ENCODE measurements around the gene MAP2K6. TPM values are rescaled to one million over a fixed set of nuclear protein-coding genes. Genes with fewer than 3 reads are reported as not detected.

MAP2K6 gene
- total RNA-seq, 2 experiments from 2014 or later, result 5.3 to 6.9 TPM

DNA sequence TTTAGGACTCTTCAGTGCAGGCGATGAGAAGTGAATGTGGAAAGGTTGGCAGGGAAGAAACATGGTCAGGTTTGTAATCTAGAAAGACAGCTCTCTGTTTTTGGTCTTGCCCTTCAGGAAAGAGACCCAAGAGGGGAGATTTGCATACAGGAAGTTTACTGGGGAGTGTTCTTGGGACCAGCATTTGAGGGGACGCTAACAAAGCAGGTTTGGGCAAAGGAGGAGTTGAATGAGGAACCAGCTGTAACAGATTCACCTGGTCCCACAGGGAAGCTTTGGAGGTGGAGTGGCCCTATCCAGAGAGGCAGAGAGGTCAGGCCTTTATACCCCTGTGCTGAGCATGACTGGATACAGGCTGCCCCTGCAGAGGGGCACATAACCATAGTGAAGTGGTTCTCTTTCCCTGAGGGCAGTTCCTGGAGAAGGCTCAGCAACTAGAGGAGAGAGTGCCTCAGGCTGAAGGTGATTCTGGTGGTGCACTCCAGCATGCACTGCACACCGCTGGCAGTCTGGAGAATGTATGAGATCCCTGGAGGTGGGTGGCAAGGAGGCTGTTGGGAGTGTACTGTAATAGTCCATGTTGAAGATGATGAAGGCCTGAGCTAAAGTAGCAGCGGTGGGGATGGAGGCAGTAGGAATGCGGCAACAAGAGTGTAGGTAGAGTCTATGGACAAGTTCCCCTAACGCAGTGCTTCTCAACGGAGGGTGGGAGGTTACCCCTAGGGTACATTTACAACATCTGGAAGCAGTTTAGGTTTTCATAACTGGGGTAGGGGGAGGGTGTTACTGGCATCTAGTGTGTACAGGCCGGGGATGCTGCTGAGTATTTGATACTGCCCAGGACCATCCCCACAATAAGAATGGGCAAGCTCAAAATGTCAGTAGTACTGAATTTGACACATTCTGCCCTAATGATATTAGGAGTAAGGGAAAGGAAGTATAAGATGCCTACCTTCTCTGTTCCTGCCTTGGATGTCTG is 37.2 kb downstream of the MAP2K6 start:
- Mint-ChIP-seq H3K36me3 (ENCODE audit: low read depth) (no peaks in the 10 kb centered on the region), H3K4me3 (no peak overlapping the region), H3K9me3 (no peaks in the 10 kb centered on the region), H3K27me3 (no peaks in the 10 kb centered on the region), H3K27ac (no peak overlapping the region), H3K4me1 (peaks cover 3% of the 10 kb centered on the region)
- ChIA-PET CTCF (no interaction called here), POLR2A (no interaction called here)
- no peak for DNase-seq

DNA sequence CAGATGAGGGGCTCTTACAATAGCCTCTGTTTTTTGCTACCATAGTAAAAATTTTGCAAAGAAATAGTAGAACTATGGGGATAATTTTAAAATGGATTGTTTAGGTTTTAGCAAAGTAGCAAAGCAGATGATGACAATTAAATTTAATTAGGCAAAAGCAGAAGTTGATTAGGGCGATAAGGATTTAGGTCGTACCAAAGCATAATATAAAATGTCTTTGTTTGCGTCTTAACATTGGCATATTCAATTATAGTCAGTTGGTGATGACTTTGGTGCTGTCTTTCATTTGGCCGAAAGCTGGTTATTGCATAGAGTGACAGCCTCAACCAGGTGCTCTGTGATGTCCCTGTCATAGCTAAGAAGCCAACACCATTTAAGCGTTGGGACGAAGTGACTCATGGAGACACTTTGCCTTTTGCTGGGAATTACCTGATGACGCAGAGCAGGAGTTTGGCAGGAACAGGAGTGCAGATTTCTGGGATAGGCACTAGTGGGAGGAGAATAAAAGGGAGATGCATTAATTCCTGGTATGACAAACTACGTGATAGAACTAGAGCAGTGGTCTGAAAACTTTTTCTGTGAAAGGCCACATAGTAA is 38.3 kb downstream of the MAP2K6 start:
- Mint-ChIP-seq H3K27me3 (no peaks in the 10 kb centered on the region), H3K36me3 (ENCODE audit: low read depth) (no peaks in the 10 kb centered on the region), H3K4me1 (peaks cover 4% of the 10 kb centered on the region), H3K4me3 (no peak overlapping the region), H3K9me3 (no peaks in the 10 kb centered on the region), H3K27ac (no peak overlapping the region)
- DNase-seq, result no peak
- ChIA-PET CTCF (no interaction called here), POLR2A (no interaction called here)

DNA sequence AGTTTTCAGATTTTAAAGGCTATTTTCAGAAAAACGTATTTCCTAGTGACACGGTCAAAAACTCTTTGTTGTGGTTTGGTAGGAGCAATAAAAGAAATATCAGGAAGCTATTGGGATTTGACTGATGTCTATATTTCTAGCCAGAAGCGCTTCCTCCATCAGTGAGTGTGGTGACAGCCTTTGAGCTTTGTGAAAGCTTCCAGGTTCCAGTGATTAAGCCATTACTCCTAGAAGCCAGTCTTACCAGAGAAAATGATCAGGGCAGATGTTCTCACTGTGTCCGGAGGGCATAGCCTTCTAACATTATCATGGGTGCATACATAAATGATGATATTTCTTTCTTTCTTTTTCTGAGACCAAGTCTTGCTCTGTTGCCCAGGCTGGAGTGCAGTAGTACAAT is 39.6 kb downstream of the MAP2K6 start:
- POLR2A ChIA-PET, result no interaction called here
- CTCF ChIA-PET, result no interaction called here

DNA sequence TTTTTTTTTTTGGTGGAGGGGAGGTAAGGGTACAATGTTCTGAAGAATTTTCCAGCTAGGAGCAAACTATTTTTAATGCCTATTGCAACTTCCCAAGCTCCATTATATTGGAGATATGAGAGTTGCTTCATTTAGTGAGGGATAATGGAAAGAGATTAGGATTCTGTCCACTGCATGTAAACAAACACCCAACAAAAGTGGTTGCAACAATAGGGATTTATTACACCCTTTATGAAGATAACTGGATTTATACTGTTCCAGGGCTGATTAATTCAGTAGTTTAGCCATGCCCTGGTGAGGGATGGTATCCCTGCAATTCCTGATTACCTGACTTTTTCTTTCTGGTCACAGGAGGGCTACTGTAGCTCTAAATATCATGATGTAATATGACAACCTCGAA is 40.5 kb downstream of the MAP2K6 start:
- Mint-ChIP-seq H3K36me3 (ENCODE audit: low read depth) (no peaks in the 10 kb centered on the region), H3K27ac (no peak overlapping the region), H3K4me3 (no peak overlapping the region), H3K9me3 (no peaks in the 10 kb centered on the region), H3K27me3 (no peaks in the 10 kb centered on the region), H3K4me1 (peaks cover 7% of the 10 kb centered on the region)
- no peak for DNase-seq
- CTCF ChIA-PET, result no interaction called here
- POLR2A ChIA-PET, result no interaction called here

More for the DNA sequence above, 39.6 kb downstream of the MAP2K6 start:
- Mint-ChIP-seq H3K4me3 (no peak overlapping the region), H3K36me3 (ENCODE audit: low read depth) (no peaks in the 10 kb centered on the region), H3K9me3 (no peaks in the 10 kb centered on the region), H3K27ac (no peak overlapping the region), H3K4me1 (peaks cover 7% of the 10 kb centered on the region), H3K27me3 (no peaks in the 10 kb centered on the region)
- no peak for DNase-seq

DNA sequence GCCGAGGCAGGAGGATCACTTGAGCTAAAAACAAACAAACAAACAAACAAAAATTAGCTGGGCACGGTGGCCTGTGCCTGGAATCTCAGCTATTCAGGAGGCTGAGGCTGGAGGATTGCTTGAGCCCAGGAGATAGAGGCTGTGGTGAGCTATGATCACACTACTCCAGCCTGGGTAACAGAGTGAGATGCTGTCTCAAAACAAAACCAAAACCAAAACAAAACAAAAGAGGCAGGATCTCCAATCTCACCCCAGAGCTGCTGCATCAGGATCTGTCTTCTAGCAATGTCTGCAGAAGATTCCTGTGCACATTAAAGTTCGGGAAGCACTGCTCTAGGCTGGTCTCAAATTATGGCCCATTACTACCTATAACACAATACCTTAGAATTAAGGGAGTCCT is 43.1 kb downstream of the MAP2K6 start:
- no peak overlapping the region for H3K4me3 Mint-ChIP-seq
- POLR2A ChIA-PET, result no interaction called here
- DNase-seq, result no peak
- no peaks in the 10 kb centered on the region for H3K36me3 Mint-ChIP-seq (ENCODE audit: low read depth)
- peaks cover 4% of the 10 kb centered on the region for H3K4me1 Mint-ChIP-seq
- H3K9me3 Mint-ChIP-seq, result no peaks in the 10 kb centered on the region
- no peaks in the 10 kb centered on the region for H3K27me3 Mint-ChIP-seq
- H3K27ac Mint-ChIP-seq, result no peak overlapping the region
- CTCF ChIA-PET, result interaction anchor here (0.7 kb wide), 1 partner anchor 62 kb away, joined by 3 read pairs; no protein-coding TSS in a partner anchor

DNA sequence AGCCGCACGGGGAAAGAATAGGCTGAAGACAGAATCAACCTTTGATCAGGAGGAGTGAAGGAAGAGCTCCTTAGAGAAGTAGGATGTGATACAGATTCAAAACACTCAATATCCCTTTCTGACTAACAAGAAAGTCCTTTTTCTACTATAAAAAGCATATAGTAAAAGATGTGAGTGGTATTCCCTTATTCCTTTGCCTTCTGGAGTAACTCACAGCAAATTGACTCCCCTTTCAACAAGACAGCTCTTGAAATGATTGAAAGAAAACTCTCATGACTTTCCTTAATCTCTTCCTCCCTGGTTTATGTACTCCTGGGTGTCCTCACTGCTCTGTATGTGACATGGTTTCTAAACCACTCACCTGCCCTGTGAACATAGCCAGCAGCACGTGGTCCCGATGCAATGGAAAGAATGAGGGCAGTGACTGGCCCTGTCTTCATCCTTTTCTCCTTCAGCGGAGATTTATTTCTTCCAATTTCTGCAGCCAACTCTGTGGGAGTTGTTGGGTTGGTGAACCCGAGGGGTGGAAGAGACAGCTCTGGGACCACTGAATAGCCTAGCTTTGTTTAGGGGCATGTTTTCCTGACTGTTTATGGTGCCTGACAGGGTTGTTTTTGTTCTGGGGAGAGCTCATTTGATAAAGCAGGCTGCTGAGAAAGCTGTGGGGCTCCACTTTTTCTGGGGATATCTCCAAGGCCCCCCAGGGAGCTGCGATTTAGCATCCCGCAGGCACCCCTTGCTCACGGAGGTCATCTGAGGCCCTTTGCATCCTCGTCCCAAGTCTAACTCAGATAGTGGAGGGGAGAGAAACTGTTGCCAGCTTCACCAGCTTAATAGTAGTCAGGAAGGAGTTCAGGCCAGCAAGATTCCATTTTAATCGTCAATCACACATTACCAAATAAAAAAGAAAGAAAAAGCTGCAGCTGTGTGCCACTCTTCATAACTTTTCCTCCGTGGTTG is 46.7 kb downstream of the MAP2K6 start:
- H3K9me3 Mint-ChIP-seq, result no peaks in the 10 kb centered on the region
- no peaks in the 10 kb centered on the region for H3K36me3 Mint-ChIP-seq (ENCODE audit: low read depth)
- H3K4me1 Mint-ChIP-seq, result peaks cover 4% of the 10 kb centered on the region
- ChIA-PET CTCF (interaction anchor here (0.6 kb wide), 1 partner anchor 14 kb away, joined by 3 read pairs; no protein-coding TSS in a partner anchor), POLR2A (no interaction called here)
- DNase-seq, result no peak
- H3K27ac Mint-ChIP-seq, result no peak overlapping the region
- no peaks in the 10 kb centered on the region for H3K27me3 Mint-ChIP-seq
- no peak overlapping the region for H3K4me3 Mint-ChIP-seq

DNA sequence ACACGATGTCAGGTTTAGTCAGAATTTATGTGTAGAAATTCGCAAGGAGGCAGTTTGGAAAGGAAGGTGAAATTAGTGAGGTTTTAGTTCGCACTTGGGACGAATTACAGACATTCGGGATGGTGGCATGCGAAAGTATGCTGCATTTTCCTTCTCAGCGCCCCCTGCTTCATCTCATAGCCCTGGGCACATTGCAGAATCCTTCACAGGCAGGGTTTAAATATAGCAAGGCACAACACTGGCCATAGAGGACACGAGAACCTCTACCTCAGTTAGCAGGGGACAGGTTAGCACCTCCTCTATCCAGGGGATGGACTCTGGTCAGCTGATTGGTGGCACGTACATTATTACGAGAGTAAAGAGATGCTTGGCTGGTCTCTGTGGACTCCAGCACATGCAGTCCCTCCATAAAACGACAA is 47.5 kb downstream of the MAP2K6 start:
- Mint-ChIP-seq H3K4me1 (peaks cover 4% of the 10 kb centered on the region), H3K27ac (no peak overlapping the region), H3K27me3 (no peaks in the 10 kb centered on the region), H3K9me3 (no peaks in the 10 kb centered on the region), H3K36me3 (ENCODE audit: low read depth) (no peaks in the 10 kb centered on the region), H3K4me3 (no peak overlapping the region)
- CTCF ChIA-PET, result no interaction called here
- no peak for DNase-seq
- POLR2A ChIA-PET, result no interaction called here

DNA sequence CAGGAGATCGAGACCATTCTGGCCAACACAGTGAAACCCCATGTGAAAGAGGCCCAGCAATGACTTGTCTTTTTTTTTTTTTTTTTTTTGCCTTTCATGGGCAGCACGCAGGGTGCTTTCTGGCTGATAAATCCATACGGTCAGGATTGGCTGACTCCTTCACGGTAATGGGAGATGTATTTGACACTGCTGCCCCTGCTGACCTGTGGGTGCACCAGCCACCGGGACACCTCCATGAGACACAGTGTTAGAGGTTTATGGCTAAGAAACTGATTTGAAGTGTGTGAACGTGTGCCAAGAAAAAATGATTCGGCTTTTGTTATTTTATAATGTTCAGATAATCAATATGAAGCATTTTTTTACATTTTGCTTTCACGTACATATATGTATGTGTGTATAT is 48.4 kb downstream of the MAP2K6 start:
- no peaks in the 10 kb centered on the region for H3K36me3 Mint-ChIP-seq (ENCODE audit: low read depth)
- H3K9me3 Mint-ChIP-seq, result no peaks in the 10 kb centered on the region
- H3K4me3 Mint-ChIP-seq, result no peak overlapping the region
- CTCF ChIA-PET, result no interaction called here
- POLR2A ChIA-PET, result no interaction called here
- no peak overlapping the region for H3K27ac Mint-ChIP-seq
- peaks cover 1% of the 10 kb centered on the region for H3K4me1 Mint-ChIP-seq
- DNase-seq, result no peak
- H3K27me3 Mint-ChIP-seq, result no peaks in the 10 kb centered on the region

DNA sequence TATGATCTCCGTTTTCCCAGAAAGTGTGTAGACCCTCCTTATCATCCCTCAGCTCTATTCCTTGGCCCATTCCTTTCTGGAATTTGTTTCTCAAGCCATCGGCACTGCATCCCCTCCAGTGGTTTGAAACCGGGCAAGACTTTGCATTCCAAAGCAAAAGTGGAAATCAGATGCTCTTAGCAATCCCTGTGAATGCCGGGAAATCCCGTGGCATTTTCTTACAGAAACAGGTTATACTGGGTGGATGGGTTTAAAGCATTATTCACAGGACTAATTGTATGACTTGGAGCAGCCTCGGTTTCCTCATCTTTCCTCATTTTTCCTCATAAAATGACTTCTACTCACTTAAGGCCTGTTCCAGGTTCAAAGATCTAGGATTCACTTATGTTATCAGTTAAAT is 52.0 kb downstream of the MAP2K6 start:
- no peak overlapping the region for H3K27ac Mint-ChIP-seq
- no peaks in the 10 kb centered on the region for H3K4me1 Mint-ChIP-seq
- ChIA-PET CTCF (no interaction called here), POLR2A (no interaction called here)
- no peak for DNase-seq
- no peaks in the 10 kb centered on the region for H3K9me3 Mint-ChIP-seq
- H3K27me3 Mint-ChIP-seq, result no peaks in the 10 kb centered on the region
- no peak overlapping the region for H3K4me3 Mint-ChIP-seq
- H3K36me3 Mint-ChIP-seq (ENCODE audit: low read depth), result no peaks in the 10 kb centered on the region

DNA sequence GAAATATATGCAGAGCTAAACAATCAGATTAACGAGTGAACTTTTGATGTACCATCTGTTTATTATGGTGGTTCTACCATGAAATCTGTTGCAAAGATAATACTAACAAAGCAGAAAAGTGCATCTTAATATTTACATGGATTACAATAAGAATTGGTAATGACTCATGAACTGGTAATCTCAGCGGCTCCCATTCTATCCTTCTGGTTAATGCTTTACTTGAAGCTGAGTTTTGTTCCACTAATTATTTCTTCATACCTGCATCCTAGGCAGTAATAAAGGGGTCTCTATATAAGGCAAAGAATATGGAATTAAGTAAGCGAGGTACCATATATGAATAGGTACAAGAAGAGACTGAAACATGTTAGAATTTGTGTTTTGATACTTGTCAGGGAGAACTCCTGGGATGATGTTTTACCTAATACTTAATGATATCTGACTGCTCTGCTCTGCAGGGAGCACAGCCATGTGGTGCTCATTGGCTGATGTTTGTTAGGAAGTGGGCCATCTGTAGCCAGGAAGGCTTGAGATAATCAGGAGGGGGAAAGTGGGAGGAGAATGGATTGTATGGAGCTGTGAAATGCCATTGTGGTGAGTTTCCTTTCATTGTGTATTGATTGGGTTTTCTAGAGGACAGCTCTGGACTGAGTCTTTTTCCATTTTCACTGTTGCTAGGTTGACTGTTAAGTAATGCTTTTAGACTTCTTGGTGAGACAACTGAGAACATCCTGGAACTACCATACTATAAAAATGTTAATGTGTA is 52.6 kb downstream of the MAP2K6 start:
- Mint-ChIP-seq H3K4me1 (no peaks in the 10 kb centered on the region), H3K27me3 (no peaks in the 10 kb centered on the region), H3K36me3 (ENCODE audit: low read depth) (no peaks in the 10 kb centered on the region), H3K4me3 (no peak overlapping the region), H3K27ac (no peak overlapping the region), H3K9me3 (no peaks in the 10 kb centered on the region)
- POLR2A ChIA-PET, result no interaction called here
- CTCF ChIA-PET, result no interaction called here
- DNase-seq, result no peak

DNA sequence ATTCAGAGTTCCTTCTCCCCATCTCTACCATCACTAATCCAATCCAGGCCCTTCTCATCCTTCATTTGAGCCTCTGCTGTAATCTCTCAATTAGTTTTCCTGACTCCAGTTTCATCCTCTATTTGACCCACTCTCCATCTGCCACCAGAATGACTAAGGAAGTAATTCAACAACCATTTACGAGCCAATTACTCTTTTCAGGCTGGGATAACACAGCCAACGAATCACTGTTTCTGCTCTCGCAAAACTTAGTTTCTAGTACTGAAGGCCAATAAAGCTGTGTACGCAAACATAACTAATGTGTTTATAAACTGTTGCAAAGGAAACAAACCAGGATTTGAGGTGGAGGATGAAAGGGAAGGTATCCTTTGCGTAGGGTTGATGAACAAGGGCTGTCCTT is 53.7 kb downstream of the MAP2K6 start:
- POLR2A ChIA-PET, result no interaction called here
- Mint-ChIP-seq H3K9me3 (no peaks in the 10 kb centered on the region), H3K27ac (no peak overlapping the region), H3K36me3 (ENCODE audit: low read depth) (no peaks in the 10 kb centered on the region), H3K4me1 (no peaks in the 10 kb centered on the region), H3K27me3 (no peaks in the 10 kb centered on the region), H3K4me3 (no peak overlapping the region)
- CTCF ChIA-PET, result no interaction called here
- no peak for DNase-seq

DNA sequence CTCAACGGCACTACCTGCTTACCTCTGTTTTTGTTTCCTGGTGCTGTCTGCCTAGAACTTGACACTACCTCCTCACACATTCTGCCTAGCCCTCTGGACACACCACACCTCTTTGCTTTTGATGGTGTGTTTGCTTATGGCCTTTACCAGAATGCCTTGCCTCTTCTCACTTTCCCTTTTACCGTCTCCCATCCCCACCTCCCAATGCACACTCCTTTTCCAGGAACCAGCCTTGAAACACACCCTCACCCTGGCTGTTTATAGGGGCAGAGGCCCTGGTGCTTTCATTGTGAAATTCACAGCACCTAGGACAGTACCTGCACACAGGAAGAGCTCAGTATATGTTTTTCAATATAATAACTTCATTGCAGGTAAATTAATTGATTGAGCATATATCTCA is 56.2 kb downstream of the MAP2K6 start:
- no peak overlapping the region for H3K27ac Mint-ChIP-seq
- no peak for DNase-seq
- H3K4me1 Mint-ChIP-seq, result no peaks in the 10 kb centered on the region
- H3K27me3 Mint-ChIP-seq, result no peaks in the 10 kb centered on the region
- CTCF ChIA-PET, result no interaction called here
- no peaks in the 10 kb centered on the region for H3K9me3 Mint-ChIP-seq
- H3K4me3 Mint-ChIP-seq, result no peak overlapping the region
- POLR2A ChIA-PET, result no interaction called here
- H3K36me3 Mint-ChIP-seq (ENCODE audit: low read depth), result no peaks in the 10 kb centered on the region

DNA sequence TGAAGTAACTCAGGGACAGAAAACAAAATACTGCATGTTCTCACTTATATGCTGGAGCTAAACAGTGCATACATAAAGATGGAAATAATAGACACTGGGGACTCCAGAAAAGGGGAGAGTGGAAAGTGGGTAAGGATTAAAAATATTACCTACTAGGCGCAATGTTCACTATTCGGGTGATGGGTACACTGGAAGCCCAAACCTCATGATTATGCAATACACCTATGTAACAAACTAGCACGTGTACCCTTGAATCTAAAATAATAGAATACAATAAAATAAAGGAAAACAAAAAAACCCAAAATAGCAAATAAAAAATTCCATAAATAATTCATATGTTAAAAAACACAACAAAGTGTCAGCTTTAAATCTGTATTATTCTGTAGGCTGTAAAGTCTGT is 56.9 kb downstream of the MAP2K6 start:
- H3K4me1 Mint-ChIP-seq, result no peaks in the 10 kb centered on the region
- H3K9me3 Mint-ChIP-seq, result no peaks in the 10 kb centered on the region
- POLR2A ChIA-PET, result no interaction called here
- no peak for DNase-seq
- CTCF ChIA-PET, result no interaction called here
- H3K4me3 Mint-ChIP-seq, result no peak overlapping the region
- H3K36me3 Mint-ChIP-seq (ENCODE audit: low read depth), result no peaks in the 10 kb centered on the region
- H3K27ac Mint-ChIP-seq, result no peak overlapping the region
- H3K27me3 Mint-ChIP-seq, result no peaks in the 10 kb centered on the region
